SU-DHL-6 (cell line): ENCODE measurements around the gene MMP15.
"Not testable (repeated sequence)": the region's sequence is repeated elsewhere in the genome, so short reads cannot be mapped to it uniquely, and the experiment has no call there.

Experiments
- H2AFZ ChIP-seq: fragments of 200-600 bp; sonication (generic); 2 replicates; pipeline ENCODE4 v1.6.1; 2014; ENCODE audit warnings: low read depth, mild to moderate bottlenecking, moderate library complexity, mixed read lengths, antibody characterized with exemption, low read length; ENCODE audit not compliant: severe bottlenecking
- H3F3A ChIP-seq: fragments of 200-600 bp; shearing (Covaris generic); 2 replicates; pipeline ENCODE4 v1.6.0; 2016; ENCODE audit warnings: antibody characterized with exemption, mild to moderate bottlenecking; ENCODE audit not compliant: insufficient read depth
- H3K27ac ChIP-seq: fragments of 200-600 bp; sonication (generic); 2 replicates; pipeline ENCODE4 v1.5.1; 2016; ENCODE audit warnings: low read depth, mild to moderate bottlenecking, low read length, moderate library complexity, mixed read lengths
- H3K27me3 ChIP-seq: fragments of 200-600 bp; sonication (generic), shearing (Covaris generic); 2 replicates; pipeline ENCODE4 v1.6.0; 2014; ENCODE audit warnings: mild to moderate bottlenecking, low read length
- H3K36me3 ChIP-seq: fragments of 200-600 bp; sonication (generic); 2 replicates; pipeline ENCODE4 v1.6.1; 2014; ENCODE audit warnings: mild to moderate bottlenecking, low read length, mixed read lengths
- H3K4me2 ChIP-seq: fragments of 300-600, 200-600 bp; shearing (Covaris generic), sonication (generic); 2 replicates; pipeline ENCODE4 v1.6.0; 2014; ENCODE audit warnings: low read length, low read depth, mild to moderate bottlenecking; ENCODE audit not compliant: poor library complexity, severe bottlenecking
- H3K4me3 ChIP-seq: fragments of 200-600 bp; sonication (generic); 2 replicates; pipeline ENCODE4 v1.5.1; 2014; ENCODE audit warnings: antibody characterized with exemption, low read length, mild to moderate bottlenecking, mixed read lengths; ENCODE audit not compliant: insufficient read depth, poor library complexity, severe bottlenecking
- H3K79me2 ChIP-seq: fragments of 200-600 bp; sonication (generic); 2 replicates; pipeline ENCODE4 v1.6.1; 2014; ENCODE audit warnings: mild to moderate bottlenecking, low read length, moderate library complexity; ENCODE audit not compliant: insufficient read depth
- H3K9ac ChIP-seq: fragments of 200-600 bp; sonication (generic); 2 replicates; pipeline ENCODE4 v1.7.0; 2014; ENCODE audit warnings: mild to moderate bottlenecking, low read length
- H3K9me2 ChIP-seq: fragments of 200-600 bp; sonication (generic); replicated peaks from 2 replicates; pipeline ENCODE4 v1.6.1; 2014; ENCODE audit warnings: low read length; ENCODE audit not compliant: insufficient read depth
- H3K9me3 ChIP-seq: fragments of 200-600 bp; sonication (generic); 2 replicates; pipeline ENCODE4 v1.6.1; 2014; ENCODE audit warnings: low read length, mixed read lengths; ENCODE audit not compliant: insufficient read depth
- H4K20me1 ChIP-seq: fragments of 200-600 bp; sonication (generic); 2 replicates; pipeline ENCODE4 v1.6.1; 2014; ENCODE audit warnings: low read depth, mild to moderate bottlenecking, antibody characterized with exemption, low read length, moderate library complexity, mixed read lengths
- EZH2phosphoT487 ChIP-seq: fragments of 200-600 bp; sonication (generic), shearing (Covaris generic); conservative IDR thresholded peaks from 2 replicates; pipeline ENCODE4 v1.6.1; 2018; ENCODE audit warnings: mild to moderate bottlenecking, antibody characterized with exemption, low read length, moderate library complexity, mixed read lengths
- TF ChIP-seq, protein P1 (sequence below): fragments of 200-600 bp; sonication (generic); IDR thresholded peaks from one replicate; pipeline ENCODE4 v1.5.1; 2017; ENCODE audit warnings: antibody characterized with exemption, mild to moderate bottlenecking, low read length, moderate library complexity; ENCODE audit not compliant: insufficient read depth, poor library complexity, severe bottlenecking

The MMP15 gene

GRCh38 chr16:58086381-58087208 is 61.0 kb downstream of the MMP15 start:
- Histone ChIP-seq H3K27ac (no peak overlapping the region), H3K79me2 (no peaks in the 10 kb centered on the region), H3K4me2 (no peak overlapping the region), H3K9me3 (no peaks in the 10 kb centered on the region), H3F3A (no peaks in the 10 kb centered on the region), H3K36me3 (no peaks in the 10 kb centered on the region), H4K20me1 (no peaks in the 10 kb centered on the region), H3K9ac (no peak overlapping the region), H3K27me3 (no peaks in the 10 kb centered on the region), H2AFZ (no peak overlapping the region), H3K9me2 (no peaks in the 10 kb centered on the region), H3K4me3 (no peak overlapping the region)
- TF ChIP-seq, protein P1, sequence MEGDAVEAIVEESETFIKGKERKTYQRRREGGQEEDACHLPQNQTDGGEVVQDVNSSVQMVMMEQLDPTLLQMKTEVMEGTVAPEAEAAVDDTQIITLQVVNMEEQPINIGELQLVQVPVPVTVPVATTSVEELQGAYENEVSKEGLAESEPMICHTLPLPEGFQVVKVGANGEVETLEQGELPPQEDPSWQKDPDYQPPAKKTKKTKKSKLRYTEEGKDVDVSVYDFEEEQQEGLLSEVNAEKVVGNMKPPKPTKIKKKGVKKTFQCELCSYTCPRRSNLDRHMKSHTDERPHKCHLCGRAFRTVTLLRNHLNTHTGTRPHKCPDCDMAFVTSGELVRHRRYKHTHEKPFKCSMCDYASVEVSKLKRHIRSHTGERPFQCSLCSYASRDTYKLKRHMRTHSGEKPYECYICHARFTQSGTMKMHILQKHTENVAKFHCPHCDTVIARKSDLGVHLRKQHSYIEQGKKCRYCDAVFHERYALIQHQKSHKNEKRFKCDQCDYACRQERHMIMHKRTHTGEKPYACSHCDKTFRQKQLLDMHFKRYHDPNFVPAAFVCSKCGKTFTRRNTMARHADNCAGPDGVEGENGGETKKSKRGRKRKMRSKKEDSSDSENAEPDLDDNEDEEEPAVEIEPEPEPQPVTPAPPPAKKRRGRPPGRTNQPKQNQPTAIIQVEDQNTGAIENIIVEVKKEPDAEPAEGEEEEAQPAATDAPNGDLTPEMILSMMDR, result no peak
- no peak for TF ChIP-seq EZH2phosphoT487

DNA sequence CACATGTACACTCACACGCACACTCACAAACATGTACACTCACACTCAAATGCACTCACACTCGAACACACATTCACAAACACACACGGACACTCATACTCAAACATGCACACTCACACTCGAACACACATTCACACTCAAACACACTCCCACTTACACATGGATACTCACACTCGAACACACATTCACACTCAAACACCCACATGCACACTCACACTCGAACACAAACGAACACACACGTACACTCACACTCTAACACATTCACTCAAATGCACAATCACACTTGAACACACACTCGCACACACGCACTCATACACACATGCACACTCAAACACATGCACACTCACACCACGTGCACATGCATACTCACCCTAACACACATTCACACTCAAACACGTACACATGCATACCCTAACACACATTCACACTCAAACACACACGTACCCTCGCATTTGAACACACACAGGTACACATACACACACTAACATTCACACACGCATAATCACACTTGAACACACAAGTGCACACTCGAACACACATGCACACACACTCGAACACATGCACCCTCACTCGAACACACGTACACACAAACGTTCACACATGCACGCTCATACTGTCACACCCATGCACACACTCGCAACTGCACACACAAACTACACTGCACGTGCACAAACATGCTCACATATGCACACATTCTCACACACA is 61.8 kb downstream of the MMP15 start:
- Histone ChIP-seq H4K20me1 (no peaks in the 10 kb centered on the region), H3K36me3 (no peaks in the 10 kb centered on the region), H3K9ac (no peak overlapping the region), H3K79me2 (no peaks in the 10 kb centered on the region), H3K4me3 (no peak overlapping the region), H2AFZ (no peak overlapping the region), H3K4me2 (no peak overlapping the region), H3K27me3 (no peaks in the 10 kb centered on the region), H3K27ac (no peak overlapping the region), H3K9me3 (no peaks in the 10 kb centered on the region), H3K9me2 (no peaks in the 10 kb centered on the region), H3F3A (no peaks in the 10 kb centered on the region)
- TF ChIP-seq EZH2phosphoT487, result no peak
- TF ChIP-seq, protein P1, result no peak

GRCh38 chr16:58088091-58088490 is 62.5 kb downstream of the MMP15 start:
- no peak for TF ChIP-seq EZH2phosphoT487
- TF ChIP-seq, protein P1, result no peak
- H3K79me2 ChIP-seq, result no peaks in the 10 kb centered on the region
- H4K20me1 ChIP-seq, result no peaks in the 10 kb centered on the region
- no peaks in the 10 kb centered on the region for H3K36me3 ChIP-seq
- H3K9me2 ChIP-seq, result no peaks in the 10 kb centered on the region
- H3K4me3 ChIP-seq, result no peak overlapping the region
- H3F3A ChIP-seq, result no peaks in the 10 kb centered on the region
- H3K27me3 ChIP-seq, result no peaks in the 10 kb centered on the region
- no peaks in the 10 kb centered on the region for H3K9me3 ChIP-seq
- no peak overlapping the region for H3K27ac ChIP-seq
- H3K4me2 ChIP-seq, result no peak overlapping the region
- no peak overlapping the region for H2AFZ ChIP-seq
- H3K9ac ChIP-seq, result no peak overlapping the region

- H3F3A ChIP-seq, H3K79me2 ChIP-seq, H3K9me2 ChIP-seq, H3K27me3 ChIP-seq, H3K9me3 ChIP-seq, H3K4me2 ChIP-seq, H3K36me3 ChIP-seq, H4K20me1 ChIP-seq, H3K4me3 ChIP-seq, H2AFZ ChIP-seq, H3K9ac ChIP-seq, H3K27ac ChIP-seq: not testable (repeated sequence)
These were observed 64.8 kb downstream of the MMP15 start for GRCh38 chr16:58090396-58090795.
